ENCODE measurements around the gene CACNA2D3. TPM values are rescaled to one million over a fixed set of nuclear protein-coding genes. Genes with fewer than 3 reads are reported as not detected.

The CACNA2D3 gene
- total RNA-seq, 1 donor from 2014 or later, result not detected

- Mint-ChIP-seq H3K27me3 (ENCODE audit: low read depth) (peaks cover 2% of the 10 kb centered on the region), H3K4me3 (ENCODE audit: unreplicated experiment) (no peak overlapping the region), H3K4me1 (ENCODE audit: low read depth) (no peaks in the 10 kb centered on the region), H3K36me3 (ENCODE audit: low read depth) (no peaks in the 10 kb centered on the region), H3K27ac (ENCODE audit: unreplicated experiment) (no peak overlapping the region), H3K9me3 (ENCODE audit: low read depth) (no peaks in the 10 kb centered on the region)
- TF ChIP-seq CTCF (IDR thresholded peaks at IDR 0.05), result no peak
- no peak for DNase-seq (ENCODE audit: low spot score)
Observed at GRCh38 chr3:54570008-54570407, 447.7 kb downstream of the CACNA2D3 start.

- Mint-ChIP-seq H3K36me3 (ENCODE audit: low read depth) (no peaks in the 10 kb centered on the region), H3K4me1 (ENCODE audit: low read depth) (no peaks in the 10 kb centered on the region), H3K27me3 (ENCODE audit: low read depth) (peaks cover 6% of the 10 kb centered on the region), H3K27ac (ENCODE audit: unreplicated experiment) (no peak overlapping the region), H3K4me3 (ENCODE audit: unreplicated experiment) (no peak overlapping the region), H3K9me3 (ENCODE audit: low read depth) (no peaks in the 10 kb centered on the region)
- no peak for TF ChIP-seq CTCF (IDR thresholded peaks at IDR 0.05)
- no peak for DNase-seq (ENCODE audit: low spot score)
Observed at GRCh38 chr3:54572197-54572895, 450.0 kb downstream of the CACNA2D3 start.

GRCh38 chr3:54573858-54574257 lies 451.5 kb downstream of the CACNA2D3 start:
- no peak for DNase-seq (ENCODE audit: low spot score)
- Mint-ChIP-seq H3K9me3 (ENCODE audit: low read depth) (no peaks in the 10 kb centered on the region), H3K36me3 (ENCODE audit: low read depth) (no peaks in the 10 kb centered on the region), H3K4me1 (ENCODE audit: low read depth) (no peaks in the 10 kb centered on the region), H3K4me3 (ENCODE audit: unreplicated experiment) (no peak overlapping the region), H3K27me3 (ENCODE audit: low read depth) (peaks cover 6% of the 10 kb centered on the region), H3K27ac (ENCODE audit: unreplicated experiment) (no peak overlapping the region)
- TF ChIP-seq CTCF (IDR thresholded peaks at IDR 0.05), result no peak

- no peak for TF ChIP-seq CTCF (IDR thresholded peaks at IDR 0.05)
- no peaks in the 10 kb centered on the region for H3K9me3 Mint-ChIP-seq (ENCODE audit: low read depth)
- H3K27ac Mint-ChIP-seq (ENCODE audit: unreplicated experiment), result no peak overlapping the region
- H3K36me3 Mint-ChIP-seq (ENCODE audit: low read depth), result no peaks in the 10 kb centered on the region
- no peak for DNase-seq (ENCODE audit: low spot score)
- H3K4me3 Mint-ChIP-seq (ENCODE audit: unreplicated experiment), result no peak overlapping the region
- H3K27me3 Mint-ChIP-seq (ENCODE audit: low read depth), result peaks cover 6% of the 10 kb centered on the region
- H3K4me1 Mint-ChIP-seq (ENCODE audit: low read depth), result no peaks in the 10 kb centered on the region
Observed at GRCh38 chr3:54574906-54575617, 452.7 kb downstream of the CACNA2D3 start.

- H3K27me3 Mint-ChIP-seq (ENCODE audit: low read depth), result peaks cover 6% of the 10 kb centered on the region
- TF ChIP-seq CTCF (IDR thresholded peaks at IDR 0.05), result no peak
- no peak for DNase-seq (ENCODE audit: low spot score)
- no peaks in the 10 kb centered on the region for H3K9me3 Mint-ChIP-seq (ENCODE audit: low read depth)
- no peak overlapping the region for H3K27ac Mint-ChIP-seq (ENCODE audit: unreplicated experiment)
- no peaks in the 10 kb centered on the region for H3K4me1 Mint-ChIP-seq (ENCODE audit: low read depth)
- no peaks in the 10 kb centered on the region for H3K36me3 Mint-ChIP-seq (ENCODE audit: low read depth)
- H3K4me3 Mint-ChIP-seq (ENCODE audit: unreplicated experiment), result no peak overlapping the region
Observed at GRCh38 chr3:54575618-54575960, 453.2 kb downstream of the CACNA2D3 start.

Data from chondrocyte (in vitro differentiated cells).